ENCODE data around the gene PPP2R5C. TPM values are rescaled to one million over a fixed set of nuclear protein-coding genes. Genes with fewer than 3 reads are reported as not detected.

Gene PPP2R5C
- total and polyA plus RNA-seq, 9 of the 15 experiments (the other 6 are each of a cell fraction or from before 2014, with no cell fraction given), result 284 to 617 (median 395) TPM

GRCh38 chr14:101869217-101869616 is 107.7 kb downstream of the PPP2R5C start:
- Histone ChIP-seq H3K27me3 (ENCODE audit: control insufficient read depth in 2 of 2, insufficient read depth in 2 of 2, low read length in 2 of 2) (no peaks in the 10 kb centered on the region), H3K27ac (ENCODE audit: extremely low read depth, low read depth, low read length) (no peak overlapping the region), H3K4me2 (ENCODE audit: insufficient read depth, low read length) (no peak overlapping the region), H3K4me1 (replicated peaks in 1 of 2; ENCODE audit: control insufficient read depth in 2 of 2, insufficient read depth in 2 of 2, low read length in 2 of 2) (peaks cover 3 to 13% of the 10 kb centered on the region in 2 experiments; a peak in 3 of 5 replicates), H3K4me3 (no peak overlapping the region), H3K36me3 (ENCODE audit: control insufficient read depth, insufficient read depth, low read length) (peaks cover 8% of the 10 kb centered on the region; the same call in 2 of the 3 replicates), H4K20me1 (replicated peaks; ENCODE audit: control insufficient read depth, insufficient read depth, low read length) (no peaks in the 10 kb centered on the region; the same call in 1 of the 2 replicates), H3K79me2 (ENCODE audit: control insufficient read depth, insufficient read depth, low read length) (peaks cover 57% of the 10 kb centered on the region), H2AFZ (ENCODE audit: low read depth, low read length) (no peak overlapping the region), H3K9me1 (ENCODE audit: control insufficient read depth, insufficient read depth, low read length) (no peaks in the 10 kb centered on the region), H3K9ac (ENCODE audit: insufficient read depth in 1 of 2, low read depth in 2 of 2, low read length in 2 of 2) (no peak overlapping the region), H3K9me3 (replicated peaks; ENCODE audit: control insufficient read depth, insufficient read depth, low read depth, low read length) (no peaks in the 10 kb centered on the region)
- POLR2A ChIA-PET, result interaction anchor here (0.5 to 1.4 kb wide), 5 partner anchors 15 to 90 kb away, joined by 3 to 5 read pairs (median 4); no protein-coding TSS in a partner anchor
- ATAC-seq (no peak), DNase-seq (ENCODE audit: extremely low read depth in 1 of 4, low spot score in 3 of 4) (no peak), FAIRE-seq (no peak)
- no TSS peak for BruUV-seq (replicated peaks)
- CTCF ChIA-PET (ENCODE audit: low intra/inter-chr PET ratio), result interaction anchor here (0.6 kb wide), 1 partner anchor 1352 kb away, joined by 3 read pairs; no protein-coding TSS in a partner anchor
- intact Hi-C loops (cut with micrococcal nuclease) (no loop called here), in situ Hi-C loops (cut with MboI) (no loop called here)
- 93% methylated on average over 8 of the region's 8 CpGs for WGBS (ENCODE audit: insufficient coverage, low coverage, missing lambda C conversion rate)
- TF ChIP-seq BRF1 (IDR thresholded peaks at IDR 0.05; ENCODE audit: borderline replicate concordance, extremely low read depth, insufficient read length) (no peak), TFAP4 (CRISPR knock-in tag; IDR thresholded peaks at IDR 0.05; ENCODE audit: borderline replicate concordance) (no peak), ZNF766 (CRISPR knock-in tag; conservative IDR thresholded peaks at IDR 0.05) (no peak), ZNF398 (CRISPR knock-in tag; IDR thresholded peaks at IDR 0.05) (no peak), BACH1 (tag; IDR thresholded peaks at IDR 0.05) (no peak), NR4A1 (CRISPR knock-in tag; IDR thresholded peaks at IDR 0.05) (no peak), NR4A1 (tag; IDR thresholded peaks at IDR 0.05) (no peak), TSHZ1 (CRISPR knock-in tag; IDR thresholded peaks at IDR 0.05) (no peak), TGIF2 (CRISPR knock-in tag; IDR thresholded peaks at IDR 0.05) (no peak), ARID1B (IDR thresholded peaks at IDR 0.05) (no peak), NEUROD1 (IDR thresholded peaks at IDR 0.05; ENCODE audit: borderline replicate concordance, low read depth, low read length, partially characterized antibody) (no peak), HDAC3 (IDR thresholded peaks at IDR 0.05; ENCODE audit: borderline replicate concordance, partially characterized antibody) (no peak), ZBTB12 (CRISPR knock-in tag; IDR thresholded peaks at IDR 0.05) (no peak), TAL1 (IDR thresholded peaks at IDR 0.05) (no peak)
